RCC 7860 (cell line): ENCODE results near the gene USH2A.

ENCODE experiments used
- DNase-seq: peaks from one replicate; pipeline ENCODE4 v3.0.0-alpha.2; 2015; ENCODE audit warnings: low spot score
- FAIRE-seq: peaks from 2 replicates; lab custom pipeline; 2012; peaks lifted over from hg19 to GRCh38; lab: Jason Lieb, UNC

Gene USH2A

GRCh38 chr1:215607412-215607811, 815.8 kb downstream of the USH2A start:
- FAIRE-seq = no peak

GRCh38 chr1:215606564-215607168, 816.6 kb downstream of the USH2A start:
- FAIRE-seq = peak; percentile 86
- DNase-seq = no peak

More at GRCh38 chr1:215607412-215607811, 815.8 kb downstream of the USH2A start:
- no peak for DNase-seq

GRCh38 chr1:215606036-215606435, 817.2 kb downstream of the USH2A start:
- no peak for FAIRE-seq
- no peak for DNase-seq

- DNase-seq = no peak
- FAIRE-seq = no peak
These were observed 818.1 kb downstream of the USH2A start for GRCh38 chr1:215605011-215605621.

GRCh38 chr1:215603319-215603718, 819.9 kb downstream of the USH2A start:
- FAIRE-seq = no peak
- no peak for DNase-seq

- FAIRE-seq (no peak), DNase-seq (no peak)
These were observed 822.0 kb downstream of the USH2A start for GRCh38 chr1:215601276-215601675.

- no peak for DNase-seq
- FAIRE-seq = no peak
These were observed 822.4 kb downstream of the USH2A start for GRCh38 chr1:215600867-215601266.

GRCh38 chr1:215600258-215600792, 822.9 kb downstream of the USH2A start:
- DNase-seq = no peak
- no peak for FAIRE-seq

- FAIRE-seq (no peak), DNase-seq (no peak)
These were observed 823.7 kb downstream of the USH2A start for GRCh38 chr1:215599418-215600074.

GRCh38 chr1:215597961-215598360, 825.3 kb downstream of the USH2A start:
- no peak for FAIRE-seq

GRCh38 chr1:215595231-215595630, 828.0 kb downstream of the USH2A start:
- DNase-seq (peak; percentile 29), FAIRE-seq (peak; percentile 77)

More at GRCh38 chr1:215597961-215598360, 825.3 kb downstream of the USH2A start:
- no peak for DNase-seq

GRCh38 chr1:215594640-215595039, 828.6 kb downstream of the USH2A start:
- FAIRE-seq = no peak

GRCh38 chr1:215590779-215591491, 832.3 kb downstream of the USH2A start:
- FAIRE-seq (no peak), DNase-seq (no peak)

More at GRCh38 chr1:215594640-215595039, 828.6 kb downstream of the USH2A start:
- no peak for DNase-seq

- DNase-seq (no peak), FAIRE-seq (no peak)
These were observed 833.4 kb downstream of the USH2A start for GRCh38 chr1:215589650-215590435.

GRCh38 chr1:215584389-215584788, 838.9 kb downstream of the USH2A start:
- DNase-seq (no peak), FAIRE-seq (no peak)

- DNase-seq (no peak), FAIRE-seq (no peak)
These were observed 840.0 kb downstream of the USH2A start for GRCh38 chr1:215583185-215583749.

GRCh38 chr1:215581896-215582295, 841.4 kb downstream of the USH2A start:
- FAIRE-seq (no peak), DNase-seq (no peak)
